LNCaP clone FGC (cell line): ENCODE data around the gene RHOG.

Experiments
- DNase-seq: peaks from one replicate; pipeline ENCODE4 v3.0.0-alpha.2; 2011; ENCODE audit warnings: low read depth
- H3K4me3 ChIP-seq: 2 replicates; pipeline ENCODE4 v1.5.1; 2011; ENCODE audit warnings: mild to moderate bottlenecking, low read depth, low read length, control low read depth
- TF ChIP-seq, protein P1 (sequence below): IDR thresholded peaks from 2 replicates; pipeline ENCODE4 v1.5.1; 2012; ENCODE audit warnings: mild to moderate bottlenecking; ENCODE audit not compliant: control insufficient read depth, insufficient read depth; ENCODE audit errors: extremely low read depth

Gene RHOG

DNA sequence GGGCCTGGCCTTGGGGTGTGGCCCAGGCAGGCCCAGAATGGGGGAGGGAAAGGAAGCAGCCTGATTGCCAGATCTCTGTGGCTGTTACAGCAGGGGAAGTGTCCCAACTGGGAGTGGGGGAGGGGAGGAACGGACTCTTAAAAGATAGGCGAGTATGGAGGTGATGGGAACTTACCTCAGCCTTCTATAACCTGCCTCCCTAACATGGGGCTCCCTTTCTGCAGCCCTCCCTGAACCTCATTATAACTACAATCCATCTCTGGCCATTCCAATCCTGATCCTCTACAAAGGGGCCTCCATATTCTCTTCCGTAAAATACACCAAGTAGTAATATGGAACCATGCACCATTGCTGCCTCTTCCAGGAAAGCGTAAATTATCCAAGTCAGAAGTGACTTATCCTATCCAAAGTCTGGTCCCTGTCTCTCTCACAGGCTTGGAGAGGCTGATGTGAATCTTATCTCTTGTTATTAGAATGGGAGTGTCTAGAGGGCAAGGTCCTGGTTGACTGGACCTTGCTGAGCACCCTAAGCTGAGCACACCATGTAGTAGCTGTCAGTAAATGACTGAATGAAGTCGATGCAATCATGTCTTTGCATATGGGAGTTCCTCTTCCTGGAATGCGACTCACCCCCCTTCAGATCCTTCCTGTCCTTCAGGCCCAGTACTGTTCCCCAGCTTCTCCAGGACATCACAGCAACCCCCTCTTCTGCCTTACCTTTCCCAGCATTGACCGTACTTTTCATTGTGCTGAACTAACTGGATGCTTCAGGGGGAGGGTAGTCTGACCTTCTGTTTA lies 5.9 kb downstream of the RHOG start:
- H3K4me3 ChIP-seq = no peak overlapping the region
- no peak for DNase-seq
- TF ChIP-seq, protein P1, sequence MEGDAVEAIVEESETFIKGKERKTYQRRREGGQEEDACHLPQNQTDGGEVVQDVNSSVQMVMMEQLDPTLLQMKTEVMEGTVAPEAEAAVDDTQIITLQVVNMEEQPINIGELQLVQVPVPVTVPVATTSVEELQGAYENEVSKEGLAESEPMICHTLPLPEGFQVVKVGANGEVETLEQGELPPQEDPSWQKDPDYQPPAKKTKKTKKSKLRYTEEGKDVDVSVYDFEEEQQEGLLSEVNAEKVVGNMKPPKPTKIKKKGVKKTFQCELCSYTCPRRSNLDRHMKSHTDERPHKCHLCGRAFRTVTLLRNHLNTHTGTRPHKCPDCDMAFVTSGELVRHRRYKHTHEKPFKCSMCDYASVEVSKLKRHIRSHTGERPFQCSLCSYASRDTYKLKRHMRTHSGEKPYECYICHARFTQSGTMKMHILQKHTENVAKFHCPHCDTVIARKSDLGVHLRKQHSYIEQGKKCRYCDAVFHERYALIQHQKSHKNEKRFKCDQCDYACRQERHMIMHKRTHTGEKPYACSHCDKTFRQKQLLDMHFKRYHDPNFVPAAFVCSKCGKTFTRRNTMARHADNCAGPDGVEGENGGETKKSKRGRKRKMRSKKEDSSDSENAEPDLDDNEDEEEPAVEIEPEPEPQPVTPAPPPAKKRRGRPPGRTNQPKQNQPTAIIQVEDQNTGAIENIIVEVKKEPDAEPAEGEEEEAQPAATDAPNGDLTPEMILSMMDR = no peak

DNA sequence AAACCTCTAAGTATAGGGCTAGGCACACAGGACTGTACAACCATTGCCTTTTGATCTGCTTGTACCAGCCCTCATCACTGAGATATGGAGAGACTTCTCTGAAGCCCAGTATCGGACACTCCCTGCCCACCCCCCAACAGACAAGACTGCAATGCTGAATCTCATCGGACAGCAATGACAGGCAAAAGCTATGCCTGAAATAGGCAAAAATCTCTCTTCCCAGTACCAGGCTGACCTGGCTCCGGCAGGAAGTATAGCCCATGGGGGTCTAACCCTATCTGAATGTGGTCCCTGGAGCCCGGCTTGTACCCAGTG lies 6.5 kb downstream of the RHOG start:
- TF ChIP-seq, protein P1 = no peak
- no peak overlapping the region for H3K4me3 ChIP-seq
- DNase-seq = no peak

DNA sequence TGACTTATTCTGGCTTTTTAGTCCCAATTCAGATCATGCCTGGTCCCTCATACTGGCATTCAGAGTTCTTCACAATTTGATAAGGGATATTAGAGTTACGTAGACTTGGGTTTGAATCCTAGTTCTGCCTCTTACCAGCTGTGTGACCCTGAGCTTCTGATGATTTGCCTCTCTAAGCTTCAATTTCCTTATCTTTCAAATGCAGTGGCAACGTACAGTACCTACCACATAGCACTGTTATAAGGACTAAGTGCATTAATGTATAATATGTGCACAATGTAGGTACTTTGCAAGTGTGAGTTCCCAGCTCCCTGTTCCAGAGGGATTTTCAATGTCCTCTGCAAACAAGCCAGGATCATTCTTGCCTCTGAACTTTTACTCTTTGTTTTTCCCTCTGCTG lies 7.3 kb downstream of the RHOG start:
- no peak for DNase-seq
- no peak overlapping the region for H3K4me3 ChIP-seq
- TF ChIP-seq, protein P1 = no peak

DNA sequence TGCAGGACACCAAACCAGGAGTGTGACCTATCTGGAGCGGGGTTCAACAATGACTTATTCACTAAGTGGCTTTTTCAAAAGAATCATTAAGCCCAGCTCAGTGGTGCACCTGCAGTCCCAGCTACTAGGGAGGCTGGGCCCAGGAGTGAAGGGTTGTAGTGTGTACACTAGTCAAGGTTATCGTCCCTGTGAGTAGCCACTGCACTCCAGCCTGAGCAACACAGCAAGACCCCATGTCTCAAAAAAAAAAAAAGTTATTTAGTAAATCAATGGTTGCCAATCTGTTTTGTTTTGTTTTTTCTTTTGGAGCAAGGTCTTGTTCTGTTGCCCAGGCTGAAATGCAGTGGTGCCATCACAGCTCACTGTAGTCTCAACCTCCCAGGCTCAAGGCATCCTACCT lies 7.9 kb downstream of the RHOG start:
- no peak for DNase-seq
- TF ChIP-seq, protein P1 = no peak
- H3K4me3 ChIP-seq = no peak overlapping the region

DNA sequence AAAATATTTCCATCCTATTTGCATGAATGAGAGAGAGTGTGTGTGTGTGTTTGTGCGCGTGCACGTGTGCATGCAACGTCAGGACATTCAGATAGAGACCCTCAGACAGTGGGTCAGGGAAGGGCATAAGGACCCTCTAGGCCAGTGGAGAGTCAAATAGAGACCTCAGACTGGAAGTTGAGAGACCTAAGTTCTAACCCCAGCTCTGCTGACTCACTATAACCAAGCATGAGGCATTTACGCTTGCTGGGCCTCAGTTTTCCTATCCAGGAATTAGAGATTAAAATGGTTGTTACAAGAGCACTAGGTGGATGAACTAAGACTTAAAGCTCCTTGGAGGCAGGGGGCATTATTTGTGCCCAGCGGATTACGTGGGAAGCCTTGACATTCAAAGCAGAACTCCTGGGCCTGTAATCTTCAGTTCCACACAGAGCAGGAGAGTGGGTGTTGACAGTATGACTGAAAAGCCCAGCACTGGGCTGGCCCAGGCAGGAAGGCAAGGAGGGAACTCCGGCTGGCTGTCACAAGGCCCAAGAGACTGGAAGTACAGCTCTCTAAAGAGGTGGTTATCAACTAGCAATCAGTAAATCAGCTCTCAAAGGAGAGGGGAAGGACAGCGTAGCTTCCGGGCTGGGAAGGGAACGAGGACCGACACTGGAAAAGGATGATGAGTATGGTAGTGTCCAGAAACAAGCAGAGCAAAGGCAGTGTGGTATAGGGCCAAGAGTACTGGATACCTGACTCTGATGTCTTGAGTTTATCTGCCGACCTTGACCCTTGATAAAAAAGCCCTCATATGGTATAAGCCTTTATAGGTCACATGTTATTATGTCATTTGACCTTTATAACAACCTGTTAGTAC lies 9.2 kb downstream of the RHOG start:
- H3K4me3 ChIP-seq = no peak overlapping the region
- TF ChIP-seq, protein P1 = no peak
- DNase-seq = no peak

DNA sequence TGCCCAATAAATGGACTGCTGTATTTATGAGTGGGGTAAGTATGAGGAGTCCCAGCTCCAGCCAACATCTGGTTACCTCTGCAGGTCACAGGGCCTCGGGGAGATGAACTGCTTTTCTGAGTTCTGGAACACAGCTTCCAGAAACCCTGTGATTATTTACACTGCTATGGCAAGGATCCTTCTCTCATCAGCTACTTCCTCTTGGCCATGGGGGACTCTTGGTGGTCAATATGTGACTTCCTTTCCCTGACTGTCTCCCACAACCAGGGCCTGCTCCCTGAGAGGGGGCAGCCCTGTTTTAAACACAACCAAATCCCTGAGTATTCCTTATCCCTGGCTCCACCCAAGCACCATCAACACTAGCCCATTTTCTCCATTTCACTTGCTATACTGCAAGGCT lies 10.0 kb downstream of the RHOG start:
- TF ChIP-seq, protein P1 = no peak
- no peak overlapping the region for H3K4me3 ChIP-seq
- DNase-seq = no peak
